HepG2 (cell line): Measurements from ENCODE around the gene MARCHF9. TPM values are rescaled to one million over a fixed set of nuclear protein-coding genes. Genes with fewer than 3 reads are reported as not detected.

Experiments
- ATF2 ChIP-seq: sonication (generic); formaldehyde crosslinking; IDR thresholded peaks from 2 replicates; pipeline ENCODE4 v1.4.0; 2020; ENCODE audit warnings: missing genetic modification reagents
- CEBPB ChIP-seq: IDR thresholded peaks from 2 replicates; pipeline ENCODE4 v1.6.1; 2011; ENCODE audit warnings: low read depth, low read length, improper control_type of control experiment, borderline replicate concordance
- EZH2 ChIP-seq: conservative IDR thresholded peaks from 2 replicates; pipeline ENCODE4 v1.6.1; 2012; ENCODE audit warnings: mild to moderate bottlenecking, low read depth, low read length, moderate library complexity
- FOXK2 ChIP-seq: fragments of 450-650 bp; IDR thresholded peaks from 2 replicates; pipeline ENCODE4 v1.6.1; 2016
- GABPA ChIP-seq, 2 experiments: IDR thresholded peaks; 2 replicates each; pipeline ENCODE4 v1.6.1; 2011 to 2016; ENCODE audit warnings: low read depth in 2 of 2, low read length in 1 of 2, missing biosample characterization in 1 of 2, missing genetic modification characterization in 1 of 2
- JUNB ChIP-seq: sonication (generic); formaldehyde crosslinking; IDR thresholded peaks from 2 replicates; pipeline ENCODE4 v1.8.0; 2022; ENCODE audit warnings: missing genetic modification reagents, mild to moderate bottlenecking, borderline replicate concordance
- KDM1A ChIP-seq: IDR thresholded peaks from 2 replicates; pipeline ENCODE4 v1.6.1; 2016; ENCODE audit warnings: missing compliant biosample characterization
- MAFG ChIP-seq: sonication (generic); formaldehyde crosslinking; IDR thresholded peaks from 2 replicates; pipeline ENCODE4 v1.5.1; 2020; ENCODE audit warnings: mild to moderate bottlenecking, missing genetic modification reagents
- MXI1 ChIP-seq: IDR thresholded peaks from 3 replicates; pipeline ENCODE4 v1.6.1; 2012; ENCODE audit warnings: low read depth, low read length, inconsistent platforms, borderline replicate concordance
- NBN ChIP-seq: fragments of 450-650 bp; conservative IDR thresholded peaks from 2 replicates; pipeline ENCODE4 v1.6.1; 2017
- NCOA2 ChIP-seq: sonication (generic); formaldehyde crosslinking; IDR thresholded peaks from 2 replicates; pipeline ENCODE4 v1.8.0; 2022; ENCODE audit warnings: inconsistent platforms
- NONO ChIP-seq, 2 experiments: fragments of 450-650 bp in 1 of 2; sonication (generic) in 1 of 2; formaldehyde crosslinking in 1 of 2; IDR thresholded peaks in 1 of 2; conservative IDR thresholded peaks in 1 of 2; 2 replicates each; pipeline versions ENCODE4 v1.6.1 to v1.8.0; 2017 to 2022; ENCODE audit warnings: mild to moderate bottlenecking in 1 of 2, missing genetic modification reagents in 1 of 2, moderate library complexity in 1 of 2
- PITX1 ChIP-seq: sonication (generic); formaldehyde crosslinking; IDR thresholded peaks from 2 replicates; pipeline ENCODE4 v1.5.1; 2020; ENCODE audit warnings: mild to moderate bottlenecking, missing genetic modification reagents
- POLR2A ChIP-seq, 2 experiments: IDR thresholded peaks; 2 replicates each; pipeline ENCODE4 v1.6.1; 2011; ENCODE audit warnings: low read depth in 2 of 2, low read length in 2 of 2, mild to moderate bottlenecking in 1 of 2, moderate library complexity in 1 of 2; ENCODE audit not compliant: insufficient read depth in 1 of 2
- RCOR2 ChIP-seq: IDR thresholded peaks from 2 replicates; pipeline ENCODE4 v1.6.1; 2016; ENCODE audit warnings: missing biosample characterization, missing genetic modification reagents
- RORA ChIP-seq: sonication (generic); formaldehyde crosslinking; IDR thresholded peaks from 2 replicates; pipeline ENCODE4 v1.5.0; 2020; ENCODE audit warnings: mild to moderate bottlenecking, missing genetic modification reagents, moderate library complexity
- SMAD1 ChIP-seq: sonication (generic); formaldehyde crosslinking; IDR thresholded peaks from 2 replicates; pipeline ENCODE4 v1.4.0; 2020; ENCODE audit warnings: missing genetic modification reagents, low read depth, mild to moderate bottlenecking, borderline replicate concordance
- ZBTB10 ChIP-seq: sonication (generic); formaldehyde crosslinking; IDR thresholded peaks from 2 replicates; pipeline ENCODE4 v1.4.0; 2020; ENCODE audit warnings: missing genetic modification reagents, borderline replicate concordance
- ZNF160 ChIP-seq: sonication (generic); formaldehyde crosslinking; IDR thresholded peaks from 2 replicates; pipeline ENCODE4 v1.8.0; 2022; ENCODE audit warnings: mild to moderate bottlenecking, inconsistent platforms, missing genetic modification reagents
- ZNF460 ChIP-seq: sonication (generic); formaldehyde crosslinking; IDR thresholded peaks from 2 replicates; pipeline ENCODE4 v1.5.1; 2020; ENCODE audit warnings: missing genetic modification reagents, mild to moderate bottlenecking, borderline replicate concordance
- ZNF564 ChIP-seq: sonication (generic); formaldehyde crosslinking; IDR thresholded peaks from 2 replicates; pipeline ENCODE4 v1.8.1; 2023; ENCODE audit warnings: mild to moderate bottlenecking, missing genetic modification reagents
- ZNF605 ChIP-seq: sonication (generic); formaldehyde crosslinking; IDR thresholded peaks from 2 replicates; pipeline ENCODE4 v1.8.0; 2022; ENCODE audit warnings: mild to moderate bottlenecking, missing genetic modification reagents
- ZNF616 ChIP-seq: sonication (generic); formaldehyde crosslinking; IDR thresholded peaks from 2 replicates; pipeline ENCODE4 v1.5.0; 2020; ENCODE audit warnings: low read depth, mild to moderate bottlenecking, missing genetic modification reagents
- ZNF687 ChIP-seq: sonication (generic); formaldehyde crosslinking; IDR thresholded peaks from 2 replicates; pipeline ENCODE4 v1.5.1; 2020; ENCODE audit warnings: mild to moderate bottlenecking, missing genetic modification reagents, moderate library complexity
- polyA plus RNA-seq, 8 experiments: library from polyadenylated mRNA; depleted of rRNA in 3 of 8; stranded (reverse) in 7 of 8; unstranded in 1 of 8; fragments of >200 nt; fragmentation: Illumina TruSeq in 4 of 8; extraction: Trizol in 4 of 8; gene quantifications; 2 replicates each; pipeline versions ENCODE4 v1.2.1 to v1.2.3, GENCODE V29; 2011 to 2016; ENCODE audit warnings: low read depth in 4 of 8, missing spikeins in 1 of 8, mixed read lengths in 1 of 8; ENCODE audit not compliant: insufficient read depth in 1 of 8
- total RNA-seq, 5 experiments: library from RNA; depleted of rRNA; stranded (reverse); fragments of >200 nt; fragmentation: Illumina TruSeq; extraction: Trizol; gene quantifications; 2 replicates each; pipeline ENCODE4 v1.2.3, GENCODE V29; 2016; ENCODE audit warnings: low read depth in 1 of 5

The MARCHF9 gene
- total and polyA plus RNA-seq, 2 of the 13 experiments (the other 11 are each of a cell fraction or from before 2014, with no cell fraction given): 5.7 to 9.6 TPM

- TF ChIP-seq ZBTB10 (CRISPR knock-in tag) (no peak), RCOR2 (peak; percentile 12; the same call in 1 of the 2 replicates), ZNF687 (CRISPR knock-in tag) (0 out of 2 replicates have a peak, but pooled peaks have one; percentile 32), ATF2 (CRISPR knock-in tag) (peak; percentile 68; the same call in 1 of the 2 replicates), RORA (no peak), SMAD1 (CRISPR knock-in tag) (no peak), ZNF616 (CRISPR knock-in tag) (no peak), NBN (no peak), ZNF605 (no peak), EZH2 (no peak), MAFG (CRISPR knock-in tag) (no peak), ZNF564 (CRISPR knock-in tag) (no peak), NONO (IDR thresholded peaks at IDR 0.05) (no peak), NONO (CRISPR knock-in tag; conservative IDR thresholded peaks at IDR 0.05) (no peak), MXI1 (no peak), GABPA (IDR thresholded peaks at IDR 0.05; ENCODE audit: low read depth, low read length) (no peak), GABPA (CRISPR knock-in tag; IDR thresholded peaks at IDR 0.05; ENCODE audit: low read depth) (no peak), FOXK2 (no peak), POLR2A (IDR thresholded peaks at IDR 0.05; ENCODE audit: insufficient read depth in 1 of 2, low read depth in 2 of 2, low read length in 2 of 2) (no peak), PITX1 (CRISPR knock-in tag) (no peak), JUNB (CRISPR knock-in tag) (no peak), ZNF460 (CRISPR knock-in tag) (no peak), NCOA2 (CRISPR knock-in tag) (no peak; the same call in 1 of the 2 replicates), KDM1A (CRISPR knock-in tag) (0 out of 2 replicates have a peak, but pooled peaks have one; percentile 25), CEBPB (peak; percentile 96), ZNF160 (CRISPR knock-in tag) (no peak)
These were observed 10.6 kb upstream of the MARCHF9 start (continued) for GRCh38 chr12:57744194-57744776.
